ENCODE measurements around the gene PAPSS2.

DNA sequence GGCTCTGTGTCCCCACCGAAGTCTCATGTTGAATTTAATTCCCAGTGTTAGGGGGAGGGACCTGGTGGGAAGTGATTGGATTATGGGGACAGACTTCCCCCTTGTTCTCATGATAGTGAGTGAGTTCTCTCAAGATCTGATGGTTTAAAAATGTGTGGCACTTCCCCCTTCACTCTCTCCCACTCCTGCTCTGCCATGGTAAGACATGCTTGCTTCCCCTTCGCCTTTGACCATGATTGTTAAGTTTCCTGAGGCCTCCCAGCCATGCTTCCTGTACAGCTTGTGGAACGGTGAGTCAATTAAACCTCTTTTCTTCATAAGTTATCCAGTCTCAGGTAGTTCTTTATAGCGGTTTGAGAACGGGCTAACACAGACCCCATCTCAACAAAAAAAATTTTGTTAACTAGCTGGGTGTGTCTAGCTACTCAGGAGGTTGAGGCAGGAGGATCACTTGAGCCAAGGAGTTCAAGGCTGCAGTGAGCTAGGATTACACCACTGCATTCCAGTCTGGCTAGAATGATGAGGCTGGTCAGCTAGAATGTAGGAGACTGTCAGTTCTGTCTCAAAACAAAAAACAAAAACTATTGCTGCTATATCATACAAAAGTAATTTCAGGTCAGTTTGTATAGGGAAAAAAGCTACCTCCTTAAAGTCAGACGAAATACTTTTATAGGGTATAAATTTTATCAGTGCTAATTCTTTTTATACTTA, 100.7 kb downstream of the PAPSS2 start:
- TF ChIP-seq POLR2A (IDR thresholded peaks at IDR 0.05; ENCODE audit: borderline replicate concordance, extremely low read depth, insufficient read depth, insufficient read length) (no peak), JUND (IDR thresholded peaks at IDR 0.05) (no peak), POLR2AphosphoS5 (IDR thresholded peaks at IDR 0.05; ENCODE audit: low read depth, low read length) (no peak), EZH2phosphoT487 (IDR thresholded peaks at IDR 0.05; ENCODE audit: borderline replicate concordance) (no peak), YY1 (IDR thresholded peaks at IDR 0.05; ENCODE audit: extremely low read depth, insufficient replicate concordance, low read depth, low read length) (no peak), ZNF274 (IDR thresholded peaks at IDR 0.05; ENCODE audit: low read depth, low read length) (no peak), SRF (IDR thresholded peaks at IDR 0.05; ENCODE audit: low read depth) (no peak), EZH2 (IDR thresholded peaks at IDR 0.05) (no peak), ZFX (IDR thresholded peaks at IDR 0.05) (no peak)
- TF ChIP-seq, protein P1, sequence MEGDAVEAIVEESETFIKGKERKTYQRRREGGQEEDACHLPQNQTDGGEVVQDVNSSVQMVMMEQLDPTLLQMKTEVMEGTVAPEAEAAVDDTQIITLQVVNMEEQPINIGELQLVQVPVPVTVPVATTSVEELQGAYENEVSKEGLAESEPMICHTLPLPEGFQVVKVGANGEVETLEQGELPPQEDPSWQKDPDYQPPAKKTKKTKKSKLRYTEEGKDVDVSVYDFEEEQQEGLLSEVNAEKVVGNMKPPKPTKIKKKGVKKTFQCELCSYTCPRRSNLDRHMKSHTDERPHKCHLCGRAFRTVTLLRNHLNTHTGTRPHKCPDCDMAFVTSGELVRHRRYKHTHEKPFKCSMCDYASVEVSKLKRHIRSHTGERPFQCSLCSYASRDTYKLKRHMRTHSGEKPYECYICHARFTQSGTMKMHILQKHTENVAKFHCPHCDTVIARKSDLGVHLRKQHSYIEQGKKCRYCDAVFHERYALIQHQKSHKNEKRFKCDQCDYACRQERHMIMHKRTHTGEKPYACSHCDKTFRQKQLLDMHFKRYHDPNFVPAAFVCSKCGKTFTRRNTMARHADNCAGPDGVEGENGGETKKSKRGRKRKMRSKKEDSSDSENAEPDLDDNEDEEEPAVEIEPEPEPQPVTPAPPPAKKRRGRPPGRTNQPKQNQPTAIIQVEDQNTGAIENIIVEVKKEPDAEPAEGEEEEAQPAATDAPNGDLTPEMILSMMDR (IDR thresholded peaks at IDR 0.05 in 2 of 3, conservative IDR thresholded peaks at IDR 0.05 in 1 of 3; ENCODE audit: borderline replicate concordance in 1 of 3, insufficient read depth in 1 of 3, low read depth in 2 of 3, low read length in 2 of 3), result no peak
- TF ChIP-seq, protein P2, sequence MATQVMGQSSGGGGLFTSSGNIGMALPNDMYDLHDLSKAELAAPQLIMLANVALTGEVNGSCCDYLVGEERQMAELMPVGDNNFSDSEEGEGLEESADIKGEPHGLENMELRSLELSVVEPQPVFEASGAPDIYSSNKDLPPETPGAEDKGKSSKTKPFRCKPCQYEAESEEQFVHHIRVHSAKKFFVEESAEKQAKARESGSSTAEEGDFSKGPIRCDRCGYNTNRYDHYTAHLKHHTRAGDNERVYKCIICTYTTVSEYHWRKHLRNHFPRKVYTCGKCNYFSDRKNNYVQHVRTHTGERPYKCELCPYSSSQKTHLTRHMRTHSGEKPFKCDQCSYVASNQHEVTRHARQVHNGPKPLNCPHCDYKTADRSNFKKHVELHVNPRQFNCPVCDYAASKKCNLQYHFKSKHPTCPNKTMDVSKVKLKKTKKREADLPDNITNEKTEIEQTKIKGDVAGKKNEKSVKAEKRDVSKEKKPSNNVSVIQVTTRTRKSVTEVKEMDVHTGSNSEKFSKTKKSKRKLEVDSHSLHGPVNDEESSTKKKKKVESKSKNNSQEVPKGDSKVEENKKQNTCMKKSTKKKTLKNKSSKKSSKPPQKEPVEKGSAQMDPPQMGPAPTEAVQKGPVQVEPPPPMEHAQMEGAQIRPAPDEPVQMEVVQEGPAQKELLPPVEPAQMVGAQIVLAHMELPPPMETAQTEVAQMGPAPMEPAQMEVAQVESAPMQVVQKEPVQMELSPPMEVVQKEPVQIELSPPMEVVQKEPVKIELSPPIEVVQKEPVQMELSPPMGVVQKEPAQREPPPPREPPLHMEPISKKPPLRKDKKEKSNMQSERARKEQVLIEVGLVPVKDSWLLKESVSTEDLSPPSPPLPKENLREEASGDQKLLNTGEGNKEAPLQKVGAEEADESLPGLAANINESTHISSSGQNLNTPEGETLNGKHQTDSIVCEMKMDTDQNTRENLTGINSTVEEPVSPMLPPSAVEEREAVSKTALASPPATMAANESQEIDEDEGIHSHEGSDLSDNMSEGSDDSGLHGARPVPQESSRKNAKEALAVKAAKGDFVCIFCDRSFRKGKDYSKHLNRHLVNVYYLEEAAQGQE (IDR thresholded peaks at IDR 0.05; ENCODE audit: low read depth), result no peak
- TF ChIP-seq, protein P3, sequence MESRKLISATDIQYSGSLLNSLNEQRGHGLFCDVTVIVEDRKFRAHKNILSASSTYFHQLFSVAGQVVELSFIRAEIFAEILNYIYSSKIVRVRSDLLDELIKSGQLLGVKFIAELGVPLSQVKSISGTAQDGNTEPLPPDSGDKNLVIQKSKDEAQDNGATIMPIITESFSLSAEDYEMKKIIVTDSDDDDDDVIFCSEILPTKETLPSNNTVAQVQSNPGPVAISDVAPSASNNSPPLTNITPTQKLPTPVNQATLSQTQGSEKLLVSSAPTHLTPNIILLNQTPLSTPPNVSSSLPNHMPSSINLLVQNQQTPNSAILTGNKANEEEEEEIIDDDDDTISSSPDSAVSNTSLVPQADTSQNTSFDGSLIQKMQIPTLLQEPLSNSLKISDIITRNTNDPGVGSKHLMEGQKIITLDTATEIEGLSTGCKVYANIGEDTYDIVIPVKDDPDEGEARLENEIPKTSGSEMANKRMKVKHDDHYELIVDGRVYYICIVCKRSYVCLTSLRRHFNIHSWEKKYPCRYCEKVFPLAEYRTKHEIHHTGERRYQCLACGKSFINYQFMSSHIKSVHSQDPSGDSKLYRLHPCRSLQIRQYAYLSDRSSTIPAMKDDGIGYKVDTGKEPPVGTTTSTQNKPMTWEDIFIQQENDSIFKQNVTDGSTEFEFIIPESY (IDR thresholded peaks at IDR 0.05; ENCODE audit: extremely low read depth, insufficient replicate concordance, low read length), result no peak
